HG03469 (cell line): ENCODE data around the gene SURF6.
"Not testable (repeated sequence)": the region's sequence is repeated elsewhere in the genome, so short reads cannot be mapped to it uniquely, and the experiment has no call there.

Source experiments
- ATAC-seq: cut with Tn5 transposase; IDR thresholded peaks from one replicate; pipeline ENCODE4 v1.9.1; 2021; ENCODE audit warnings: mild to moderate bottlenecking, moderate library complexity, moderate number of reproducible peaks; ENCODE audit not compliant: unreplicated experiment

The SURF6 gene

GRCh38 chr9:133301253-133302230 lies 34.4 kb downstream of the SURF6 start:
- no peak for ATAC-seq

- ATAC-seq = not testable (repeated sequence)
These were observed 36.0 kb downstream of the SURF6 start for GRCh38 chr9:133299996-133300395.

DNA sequence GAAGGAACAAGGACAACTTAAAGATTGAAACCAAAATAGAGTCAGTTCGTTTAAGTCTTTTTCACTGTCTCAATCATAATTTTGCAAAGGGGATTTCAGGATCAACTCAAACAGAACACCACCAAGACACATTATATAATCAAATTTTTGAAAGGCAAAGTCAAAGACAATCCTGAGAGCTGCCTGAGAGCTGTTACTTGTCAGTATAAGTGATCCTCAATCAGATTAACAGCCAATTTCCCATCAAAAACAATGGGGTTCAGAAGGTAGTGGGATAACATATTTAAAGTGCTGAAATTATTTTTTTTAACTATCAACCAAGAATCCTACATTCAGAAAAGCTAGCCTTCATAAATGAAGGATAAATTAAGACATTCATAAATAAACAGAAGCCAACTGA lies 41.7 kb downstream of the SURF6 start:
- ATAC-seq = no peak

DNA sequence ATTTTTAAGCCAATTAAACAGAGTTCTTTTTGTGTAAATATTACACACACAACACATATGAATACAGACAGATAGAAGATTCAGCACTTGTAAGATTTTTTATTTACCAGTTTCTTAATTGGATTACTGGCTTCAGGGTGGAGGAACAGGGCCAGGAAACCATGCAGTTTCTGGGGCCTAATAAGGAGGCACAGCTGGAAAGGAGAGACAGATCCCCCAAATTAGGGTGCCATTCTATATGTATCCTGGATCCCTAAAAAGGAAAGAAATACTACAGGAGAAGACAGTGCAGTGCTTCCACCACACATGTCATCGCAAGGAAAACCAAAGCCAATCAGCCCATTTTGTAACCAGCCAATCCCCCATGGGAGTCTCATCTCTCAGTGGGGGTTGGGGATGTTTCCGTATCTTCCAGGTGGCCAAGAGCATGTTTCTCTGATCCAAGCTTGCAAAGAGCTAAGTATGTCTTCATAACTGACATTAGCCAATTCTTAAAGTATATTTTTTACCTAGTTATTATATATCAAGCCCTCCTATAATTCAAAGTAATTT lies 45.2 kb downstream of the SURF6 start:
- no peak for ATAC-seq

GRCh38 chr9:133286523-133286922 lies 49.5 kb downstream of the SURF6 start:
- ATAC-seq = no peak

GRCh38 chr9:133285252-133285775 lies 50.7 kb downstream of the SURF6 start:
- ATAC-seq = no peak

DNA sequence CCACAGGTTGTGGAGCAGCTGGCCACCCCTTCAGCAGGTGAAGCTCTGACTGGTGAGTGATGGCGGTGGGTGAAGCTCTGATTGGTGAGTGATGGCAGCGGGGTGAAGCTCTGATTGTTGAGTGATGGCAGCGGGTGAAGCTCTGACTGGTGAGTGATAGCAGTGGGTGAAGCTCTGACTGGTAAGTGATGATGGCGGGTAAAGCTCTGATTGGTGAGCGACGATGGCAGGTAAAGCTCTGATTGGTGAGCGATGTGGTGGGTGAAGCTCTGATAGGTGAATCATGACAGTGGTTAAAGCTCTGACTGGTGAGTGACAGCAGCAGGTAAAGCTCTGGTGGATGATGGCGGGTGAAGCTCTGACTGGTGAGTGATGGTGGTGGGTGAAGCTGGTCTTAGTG lies 51.6 kb downstream of the SURF6 start:
- ATAC-seq = no peak

DNA sequence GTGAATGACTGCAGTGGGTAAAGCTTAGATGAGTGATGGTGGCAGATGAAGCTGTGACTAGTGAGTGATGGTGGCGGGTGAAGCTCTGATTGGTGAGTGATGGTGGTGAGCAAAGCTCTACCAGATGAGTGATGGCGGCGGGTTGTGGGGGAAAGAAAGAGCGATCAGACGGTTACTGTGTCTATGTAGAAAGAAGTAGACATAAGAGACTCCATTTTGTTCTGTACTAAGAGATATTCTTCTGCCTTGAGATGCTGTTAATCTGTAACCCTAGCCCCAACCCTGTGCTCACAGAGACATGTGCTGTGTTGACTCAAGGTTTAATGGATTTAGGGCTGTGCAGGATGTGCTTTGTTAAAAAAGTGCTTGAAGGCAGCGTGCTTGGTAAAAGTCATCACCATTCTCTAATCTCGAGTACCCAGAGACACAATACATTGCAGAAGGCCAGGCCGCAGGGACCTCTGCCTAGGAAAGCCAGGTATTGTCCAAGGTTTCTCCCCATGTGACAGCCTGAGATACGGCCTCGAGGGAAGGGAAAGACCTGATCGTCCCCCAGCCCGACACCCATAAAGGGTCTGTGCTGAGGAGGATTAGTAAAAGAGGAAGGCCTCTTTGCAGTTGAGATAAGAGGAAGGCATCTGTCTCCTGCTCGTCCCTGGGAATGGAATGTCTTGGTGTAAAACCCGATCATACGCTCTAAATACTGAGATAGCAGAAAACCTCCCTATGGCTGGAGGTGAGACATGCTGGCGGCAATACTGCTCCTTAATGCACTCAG lies 52.5 kb downstream of the SURF6 start:
- not testable (repeated sequence) for ATAC-seq

GRCh38 chr9:133282464-133283238 lies 53.3 kb downstream of the SURF6 start:
- no peak for ATAC-seq

DNA sequence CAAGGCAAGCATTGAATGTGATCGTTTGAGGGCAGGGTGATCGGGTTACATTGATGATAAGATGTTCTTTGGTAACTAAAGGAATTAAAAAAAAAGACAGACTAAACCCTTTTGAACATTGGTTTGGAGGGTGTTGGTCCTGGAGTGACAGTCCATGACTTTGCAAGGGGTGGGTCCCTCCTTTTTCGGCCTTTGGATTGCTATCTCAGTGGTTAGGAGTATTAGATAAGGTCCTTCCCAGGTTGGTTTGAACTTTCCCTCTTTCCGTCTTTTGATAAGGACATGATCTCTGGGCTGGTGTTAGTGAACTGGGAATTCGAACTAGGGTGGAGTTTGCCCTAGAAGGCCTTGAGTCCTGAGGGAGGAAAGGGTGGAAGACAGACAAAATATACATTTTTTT lies 55.6 kb downstream of the SURF6 start:
- no peak for ATAC-seq
